Limb (tissue), 2 donors: ENCODE results near the gene ELMO1.

ENCODE experiments used
- DNase-seq, 2 donors: peaks; one replicate each; pipeline ENCODE4 v3.0.0-alpha.2; 2016; ENCODE audit errors: extremely low spot score in 2 of 2

The ELMO1 gene

GRCh38 chr7:37448636-37449361 is at the start of gene ELMO1:
ELMO1 (minus strand) TSS chr7:37448864; CDS start chr7:37342690, 106,174 bp downstream.
- peak; percentile 81 to 87 for DNase-seq

- no peak for DNase-seq
These were observed 48.9 kb upstream of the ELMO1 start for GRCh38 chr7:37497576-37497975.

GRCh38 chr7:37495574-37496184 is 47.0 kb upstream of the ELMO1 start:
- DNase-seq = peak in 1 of 2 donors; percentile 53

GRCh38 chr7:37494926-37495325 is 46.3 kb upstream of the ELMO1 start:
- no peak for DNase-seq

GRCh38 chr7:37493810-37494209 is 45.1 kb upstream of the ELMO1 start:
- no peak for DNase-seq

- no peak for DNase-seq
These were observed 44.5 kb upstream of the ELMO1 start for GRCh38 chr7:37493123-37493522.

- DNase-seq = no peak
These were observed 43.4 kb upstream of the ELMO1 start for GRCh38 chr7:37491919-37492694.

GRCh38 chr7:37489703-37490102 is 41.0 kb upstream of the ELMO1 start:
- DNase-seq = no peak

- no peak for DNase-seq
These were observed 39.6 kb upstream of the ELMO1 start for GRCh38 chr7:37488163-37488764.

- DNase-seq = no peak
These were observed 35.9 kb upstream of the ELMO1 start for GRCh38 chr7:37484426-37485073.

GRCh38 chr7:37483627-37484026 is 35.0 kb upstream of the ELMO1 start:
- no peak for DNase-seq

GRCh38 chr7:37482953-37483352 is 34.3 kb upstream of the ELMO1 start:
- DNase-seq = no peak

- no peak for DNase-seq
These were observed 33.8 kb upstream of the ELMO1 start for GRCh38 chr7:37482505-37482904.

- no peak for DNase-seq
These were observed 33.1 kb upstream of the ELMO1 start for GRCh38 chr7:37481722-37482288.

- DNase-seq = no peak
These were observed 32.5 kb upstream of the ELMO1 start for GRCh38 chr7:37481154-37481553.

GRCh38 chr7:37480041-37481031 is 31.7 kb upstream of the ELMO1 start:
- DNase-seq = no peak

- DNase-seq = peak in 1 of 2 donors; percentile 32
These were observed 28.3 kb upstream of the ELMO1 start for GRCh38 chr7:37476881-37477450.

- DNase-seq = no peak
These were observed 27.8 kb upstream of the ELMO1 start for GRCh38 chr7:37476428-37476827.

GRCh38 chr7:37475646-37476045 is 27.0 kb upstream of the ELMO1 start:
- no peak for DNase-seq

- no peak for DNase-seq
These were observed 23.0 kb upstream of the ELMO1 start for GRCh38 chr7:37471619-37472018.
